NCI-H1436 treated with DMSO at 0.1 percent for 48 hours (cell line): ENCODE measurements around the gene C11orf68.
"Not testable (repeated sequence)": the region's sequence is repeated elsewhere in the genome, so short reads cannot be mapped to it uniquely, and the experiment has no call there.

Source experiments
- DNase-seq: peaks from one replicate; lab custom pipeline; 2025; lab: John Stamatoyannopoulos, UW

Gene C11orf68

GRCh38 chr11:65918211-65919140 lies at the start of gene C11orf68:
TSS of gene C11orf68 (minus strand) at chr11:65919062. CDS start at chr11:65919031, 31 bp downstream.
- DNase-seq: no peak

GRCh38 chr11:65967329-65967934 lies 48.6 kb upstream of the C11orf68 start:
- DNase-seq: no peak

- no peak for DNase-seq
Measured at GRCh38 chr11:65965986-65966762, 47.3 kb upstream of the C11orf68 start.

GRCh38 chr11:65964906-65965305 lies 46.0 kb upstream of the C11orf68 start:
- no peak for DNase-seq

- no peak for DNase-seq
Measured at GRCh38 chr11:65962141-65962564, 43.3 kb upstream of the C11orf68 start.

GRCh38 chr11:65961267-65962140 lies 42.6 kb upstream of the C11orf68 start, which contains the start of gene SART1:
TSS of gene SART1 (plus strand) at chr11:65961734. CDS start at chr11:65961781, 47 bp downstream.
- DNase-seq: peak; percentile 87

GRCh38 chr11:65960824-65961266 lies 42.0 kb upstream of the C11orf68 start:
- no peak for DNase-seq

- no peak for DNase-seq
Measured at GRCh38 chr11:65958774-65959420, 40.0 kb upstream of the C11orf68 start.

GRCh38 chr11:65958291-65958690 lies 39.4 kb upstream of the C11orf68 start:
- DNase-seq: no peak

GRCh38 chr11:65954771-65955170 lies 35.9 kb upstream of the C11orf68 start:
- DNase-seq: no peak

- no peak for DNase-seq
Measured at GRCh38 chr11:65953471-65953870, 34.6 kb upstream of the C11orf68 start.

- no peak for DNase-seq
Measured at GRCh38 chr11:65952052-65952521, 33.2 kb upstream of the C11orf68 start.

- DNase-seq: not testable (repeated sequence)
Measured at GRCh38 chr11:65951641-65952040, 32.8 kb upstream of the C11orf68 start.

GRCh38 chr11:65950711-65951110 lies 31.8 kb upstream of the C11orf68 start:
- DNase-seq: not testable (repeated sequence)

- no peak for DNase-seq
Measured at GRCh38 chr11:65947603-65948125, 28.8 kb upstream of the C11orf68 start.

GRCh38 chr11:65947133-65947532 lies 28.3 kb upstream of the C11orf68 start:
- DNase-seq: no peak

- no peak for DNase-seq
Measured at GRCh38 chr11:65946655-65947054, 27.8 kb upstream of the C11orf68 start.

- no peak for DNase-seq
Measured at GRCh38 chr11:65945941-65946558, 27.2 kb upstream of the C11orf68 start.

GRCh38 chr11:65945430-65945911 lies 26.6 kb upstream of the C11orf68 start, which contains the start of gene TSGA10IP:
TSS of gene TSGA10IP (plus strand) at chr11:65945480. CDS start at chr11:65945676, 196 bp downstream.
- DNase-seq: no peak
